GM21723 (cell line): ENCODE measurements around the gene MAN1A2.
A peak's percentile ranks its signal among the peaks of the same experiment; 100 is the strongest.
"Not testable (repeated sequence)": the region's sequence is repeated elsewhere in the genome, so short reads cannot be mapped to it uniquely, and the experiment has no call there.

Source experiments
- ATAC-seq: cut with Tn5 transposase; IDR thresholded peaks from one replicate; pipeline ENCODE4 v1.9.1; 2021; ENCODE audit warnings: mild to moderate bottlenecking, moderate library complexity; ENCODE audit not compliant: unreplicated experiment

The MAN1A2 gene

DNA sequence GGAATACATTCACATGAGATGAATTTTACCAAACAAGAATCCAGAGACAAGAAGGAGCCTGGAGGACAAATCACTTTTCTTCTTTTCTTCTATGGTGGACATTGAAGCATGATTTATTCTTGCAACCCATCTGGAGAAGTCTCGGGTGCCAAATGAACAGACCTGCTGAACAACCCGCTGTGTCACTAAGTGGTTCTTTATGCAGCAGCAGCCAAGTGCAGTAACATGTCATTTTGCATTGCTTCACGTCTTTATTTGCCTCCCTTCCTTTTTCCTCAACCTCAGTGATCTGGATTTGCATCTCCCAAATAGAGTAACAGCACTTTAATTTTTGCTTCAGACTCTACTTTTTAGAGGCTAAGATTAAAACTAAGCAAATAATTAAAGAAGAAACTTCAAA, 188.6 kb downstream of the MAN1A2 start:
- ATAC-seq = no peak

DNA sequence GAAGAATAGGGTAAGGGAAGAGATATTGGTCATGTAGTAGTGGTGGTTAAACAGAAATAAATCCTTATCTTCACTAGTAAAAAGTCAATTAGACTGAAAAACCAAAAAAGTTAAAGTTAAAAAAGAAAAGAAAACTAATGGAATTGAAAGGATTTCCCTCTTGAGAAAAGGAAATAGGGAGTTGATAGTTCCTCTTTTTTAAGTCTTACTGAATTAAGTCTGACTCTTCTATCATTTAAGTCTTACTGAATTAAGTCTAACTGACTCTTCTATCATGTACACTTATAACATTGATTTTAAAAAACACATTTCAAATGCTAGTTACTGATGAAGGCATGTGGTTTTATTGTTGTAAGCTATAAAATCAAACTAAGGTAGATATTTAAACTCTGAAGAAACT, 189.1 kb downstream of the MAN1A2 start:
- no peak for ATAC-seq

DNA sequence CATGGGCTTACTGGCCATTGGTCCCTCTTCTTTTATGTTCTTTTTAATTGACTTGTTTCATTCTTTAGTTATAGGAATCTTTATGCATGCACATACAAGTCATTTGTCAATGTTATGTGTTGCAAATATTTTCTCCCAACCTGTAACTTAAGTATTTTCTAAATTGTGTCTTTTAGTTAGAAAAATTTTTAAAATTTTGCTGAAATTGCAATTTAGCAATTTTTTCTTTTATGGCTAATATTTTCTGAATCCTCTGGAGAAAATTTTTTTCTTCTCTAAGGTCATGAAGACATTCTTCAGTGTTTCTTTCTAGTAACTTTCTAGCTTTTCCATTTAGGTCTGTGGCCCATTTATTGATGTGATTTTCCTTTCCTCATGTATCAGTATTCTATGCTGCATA, 189.7 kb downstream of the MAN1A2 start:
- no peak for ATAC-seq

DNA sequence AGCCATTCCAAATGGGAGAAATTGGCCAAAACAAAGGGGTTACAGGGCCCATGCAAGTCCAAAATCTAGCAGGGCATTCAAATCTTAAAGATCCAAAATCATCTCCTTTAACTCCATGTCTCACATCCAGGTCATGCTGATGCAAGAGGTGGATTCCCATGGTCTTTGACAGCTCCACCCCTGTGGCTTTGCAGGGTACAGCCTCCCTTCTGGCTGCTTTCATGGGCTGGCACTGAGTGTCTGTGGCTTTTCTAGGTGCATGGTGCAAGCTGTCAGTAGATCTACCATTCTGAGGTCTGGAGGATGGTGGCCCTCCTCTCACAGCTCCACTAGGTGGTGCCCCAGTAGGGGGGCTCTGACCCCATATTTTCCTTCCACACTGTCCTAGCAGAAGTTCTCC, 191.2 kb downstream of the MAN1A2 start:
- not testable (repeated sequence) for ATAC-seq

DNA sequence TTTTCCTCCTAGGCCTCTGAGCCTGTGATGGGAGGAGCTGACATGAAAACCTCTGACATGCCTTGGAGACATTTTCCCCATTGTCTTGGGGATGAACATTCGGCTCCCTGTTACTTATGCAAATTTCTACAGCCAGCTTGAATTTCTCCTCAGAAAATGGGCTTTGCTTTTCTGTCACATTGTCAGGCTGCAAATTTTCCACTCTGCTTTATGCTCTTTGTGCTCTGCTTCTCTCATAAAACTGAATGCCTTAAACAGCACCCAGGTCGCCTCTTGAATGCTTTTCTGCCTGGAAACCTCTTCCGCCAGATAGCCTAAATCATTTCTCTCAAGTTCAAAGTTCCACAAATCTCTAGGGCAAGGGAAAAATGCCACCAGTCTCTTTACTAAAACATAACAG, 191.9 kb downstream of the MAN1A2 start:
- ATAC-seq = no peak

DNA sequence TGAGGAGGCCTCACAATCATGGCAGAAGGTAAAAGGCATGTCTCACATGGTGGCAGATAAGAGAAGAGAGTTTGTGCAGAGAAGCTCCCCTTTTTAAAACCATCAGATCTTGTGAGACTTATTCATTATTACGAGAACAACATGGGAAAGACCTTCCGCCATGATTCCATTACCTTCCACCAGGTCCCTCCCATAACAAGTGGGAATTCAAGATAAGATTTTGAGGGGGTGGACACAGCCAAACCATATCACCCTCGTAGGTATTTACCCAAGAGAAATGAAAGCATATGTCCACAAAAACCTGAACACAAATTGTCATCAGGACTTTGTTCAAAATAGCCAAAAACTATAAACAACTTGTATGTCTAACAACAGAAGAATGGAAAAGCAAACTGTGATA, 192.7 kb downstream of the MAN1A2 start:
- no peak for ATAC-seq

DNA sequence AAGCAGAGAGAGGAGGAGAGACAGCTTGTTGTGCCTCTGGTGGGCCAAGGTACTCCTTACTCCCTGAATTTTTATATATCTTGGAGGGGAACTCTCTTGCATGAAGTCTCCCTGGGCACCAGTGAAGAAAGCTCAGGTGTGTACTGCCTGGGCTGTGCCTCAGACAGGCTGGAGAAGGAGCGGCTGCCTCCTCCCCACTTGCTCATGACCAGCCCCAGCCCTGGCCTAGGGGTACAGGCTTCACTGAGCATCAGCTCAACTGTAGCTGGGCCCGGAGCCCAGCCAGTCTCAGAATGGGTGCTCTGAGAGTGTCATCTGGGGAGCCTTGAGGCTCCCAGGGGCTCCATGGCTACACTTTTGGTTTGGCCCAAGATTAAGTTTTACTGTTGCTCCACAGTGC, 193.8 kb downstream of the MAN1A2 start:
- ATAC-seq = no peak

DNA sequence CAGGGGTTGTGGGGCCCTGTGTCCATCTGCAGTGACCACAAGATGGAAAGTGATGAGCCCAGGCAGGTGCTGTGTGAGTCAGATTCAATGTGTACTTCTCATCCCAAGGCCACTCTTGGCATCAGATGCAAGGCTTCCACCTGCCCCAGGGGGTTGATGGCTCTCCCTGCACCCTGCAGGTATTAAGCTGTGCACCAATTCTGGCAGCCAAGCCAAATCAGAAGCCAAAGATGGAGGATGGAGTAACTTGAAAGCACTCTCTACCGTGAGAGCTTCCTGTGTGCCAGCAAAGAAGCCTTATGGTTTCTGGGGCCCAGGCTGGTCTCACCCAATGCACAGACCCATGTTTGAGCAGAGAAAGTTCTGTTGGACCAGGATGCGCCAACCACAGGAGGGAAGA, 194.3 kb downstream of the MAN1A2 start:
- no peak for ATAC-seq

DNA sequence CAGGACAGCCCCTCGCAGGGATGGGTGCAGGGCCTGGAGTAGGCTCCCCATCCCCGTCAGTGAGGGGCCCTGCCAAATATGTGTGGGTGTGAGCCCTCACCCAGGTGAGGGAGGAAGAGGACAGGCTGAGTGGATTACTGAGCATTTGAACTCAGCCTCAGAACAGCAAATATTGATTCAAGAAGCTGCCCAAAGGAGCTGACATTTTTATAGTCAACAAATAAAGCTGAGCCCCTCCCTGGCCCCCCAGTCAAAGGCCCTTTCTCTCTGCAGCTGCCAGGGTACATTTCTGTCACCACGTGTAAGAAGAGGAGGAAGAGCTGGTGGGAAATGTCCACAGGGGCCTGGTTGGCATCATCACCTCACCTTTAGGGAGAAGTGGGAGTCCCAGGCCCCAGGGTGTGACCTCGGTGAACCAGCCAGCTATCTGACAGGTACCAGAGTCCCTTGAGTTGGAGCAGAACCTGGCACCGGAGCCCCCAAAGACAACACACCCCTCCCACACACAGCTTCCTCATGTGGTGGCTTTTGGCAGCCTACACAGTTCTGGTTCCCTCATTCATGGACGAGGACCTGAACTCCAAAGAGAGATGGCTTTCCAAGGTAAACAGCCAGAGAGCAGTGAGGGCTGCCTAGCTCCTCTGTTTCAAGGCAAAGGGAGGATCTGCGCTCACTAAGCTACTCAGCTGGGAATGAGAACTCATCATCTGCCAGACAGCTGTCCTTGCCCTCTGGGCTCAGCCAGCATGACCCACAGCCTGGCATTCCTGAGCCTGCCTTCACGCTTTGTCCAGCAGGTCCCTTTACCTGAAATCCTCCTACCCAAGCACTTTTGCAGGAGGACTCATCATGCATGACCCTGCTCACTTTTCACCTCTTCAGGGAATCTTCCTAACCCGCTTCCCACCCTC, 195.6 kb downstream of the MAN1A2 start:
- no peak for ATAC-seq

DNA sequence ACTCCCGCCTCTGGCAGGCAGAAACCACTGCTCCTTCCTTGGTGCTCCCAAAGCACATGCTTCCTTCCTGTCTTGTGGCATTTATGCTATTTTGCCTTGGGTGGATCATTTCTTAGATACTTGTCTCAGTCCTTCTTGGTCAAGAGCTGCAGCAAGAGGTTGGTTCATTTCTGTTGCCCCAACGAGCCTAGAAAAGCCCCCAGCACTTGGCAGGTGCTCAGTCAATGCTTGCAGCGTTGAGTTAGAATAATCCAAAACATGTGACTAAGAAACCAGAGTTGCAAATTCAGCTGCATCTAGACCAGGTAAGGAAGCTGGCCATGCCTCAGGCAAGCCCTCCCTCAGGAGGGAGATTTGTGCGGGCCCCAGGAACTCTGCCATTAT, 196.2 kb downstream of the MAN1A2 start:
- no peak for ATAC-seq

DNA sequence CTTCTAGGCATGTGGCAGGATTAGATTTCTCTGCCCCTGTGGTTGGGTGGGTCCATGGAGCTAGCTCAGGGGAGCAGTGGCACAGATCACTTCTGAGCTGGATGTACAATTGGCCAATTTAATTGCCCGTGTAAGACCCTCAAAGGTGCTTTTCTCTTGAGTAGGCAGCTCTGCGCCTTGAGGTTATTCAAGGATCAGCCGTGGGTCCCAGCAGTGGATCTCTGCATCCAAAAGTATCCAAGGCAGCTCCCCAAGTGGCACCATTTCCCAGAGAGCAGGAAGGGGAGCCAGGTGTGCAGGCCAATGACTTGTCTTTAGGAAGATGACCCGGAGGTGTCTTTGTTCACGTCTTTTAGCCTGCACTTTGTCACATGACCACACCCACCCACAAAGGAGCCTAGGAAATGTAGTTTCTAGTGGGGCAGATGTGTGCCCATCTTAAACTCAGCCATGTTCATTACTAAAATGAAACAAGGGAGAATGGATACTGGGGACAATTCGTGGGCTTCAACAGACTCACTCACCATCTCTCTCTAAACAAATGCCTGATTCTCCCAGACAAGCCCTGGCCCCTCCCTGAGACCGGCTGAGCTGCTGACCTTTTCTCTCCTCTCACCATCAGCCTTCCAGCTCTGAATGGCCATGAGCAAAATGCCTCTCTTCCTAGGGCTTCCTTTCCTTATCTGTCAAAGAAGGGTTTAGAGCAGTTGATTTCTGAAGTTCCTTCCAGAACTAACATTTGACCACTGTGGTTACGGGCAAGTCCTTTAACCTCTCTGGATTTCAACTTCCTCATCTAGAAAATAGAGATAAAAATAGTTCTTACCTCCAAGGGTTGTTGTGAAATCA, 197.2 kb downstream of the MAN1A2 start:
- ATAC-seq = no peak

DNA sequence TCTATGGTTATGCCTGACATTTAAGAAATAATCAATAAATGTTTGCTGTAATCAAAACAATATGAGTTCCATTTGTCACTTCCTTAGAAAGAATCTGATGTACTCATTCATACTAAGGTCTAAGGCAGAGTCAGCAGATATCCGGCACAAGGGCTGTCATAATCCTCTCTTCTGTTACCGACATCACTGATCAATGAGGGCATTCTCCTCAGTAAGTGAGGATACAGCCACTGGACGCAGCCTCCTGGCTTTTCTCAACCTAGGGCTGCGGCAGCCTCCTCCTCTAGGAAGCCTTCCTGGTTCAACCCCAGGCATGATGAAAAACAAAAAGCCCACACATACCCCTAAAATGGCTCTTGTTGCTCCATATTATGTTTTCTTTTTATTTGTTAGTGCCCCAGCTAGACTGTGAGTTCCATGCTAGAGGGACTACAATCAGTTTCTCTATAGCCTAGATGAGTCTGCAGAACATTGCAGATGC, 197.9 kb downstream of the MAN1A2 start:
- ATAC-seq = no peak

DNA sequence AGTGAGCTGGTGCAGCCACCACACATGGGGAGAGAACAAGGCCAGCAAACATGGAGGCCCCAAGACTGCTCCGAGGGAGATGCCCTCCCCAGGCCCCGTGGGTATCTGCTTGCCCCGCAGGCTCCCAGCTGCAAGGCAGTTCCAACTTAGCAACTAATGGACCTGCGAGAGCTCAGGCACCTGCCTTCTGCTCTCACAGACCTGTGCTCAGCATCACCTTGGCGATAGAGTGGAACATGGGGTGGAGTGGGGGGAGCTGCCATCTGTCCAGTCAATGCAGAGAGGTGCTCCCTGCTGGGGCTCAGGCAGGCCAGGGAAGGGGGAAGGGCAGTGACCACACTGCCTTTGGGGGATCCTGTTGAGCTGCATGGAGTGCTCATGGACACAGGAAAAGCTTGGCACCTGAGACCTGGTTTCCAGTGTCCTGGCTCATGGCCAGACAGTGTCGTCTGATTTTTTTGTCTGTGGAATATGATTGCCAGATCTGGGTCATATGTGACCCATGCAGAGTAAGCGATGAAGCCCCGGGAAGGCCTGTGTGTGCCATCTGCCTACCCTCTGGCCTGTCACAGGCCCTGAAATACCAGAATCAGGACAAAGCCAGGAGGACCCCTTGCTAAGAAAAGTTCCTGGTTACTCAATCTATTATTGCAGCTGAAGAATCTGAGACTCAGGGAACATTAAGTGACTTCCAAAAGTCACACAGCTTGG, 198.7 kb downstream of the MAN1A2 start:
- no peak for ATAC-seq

DNA sequence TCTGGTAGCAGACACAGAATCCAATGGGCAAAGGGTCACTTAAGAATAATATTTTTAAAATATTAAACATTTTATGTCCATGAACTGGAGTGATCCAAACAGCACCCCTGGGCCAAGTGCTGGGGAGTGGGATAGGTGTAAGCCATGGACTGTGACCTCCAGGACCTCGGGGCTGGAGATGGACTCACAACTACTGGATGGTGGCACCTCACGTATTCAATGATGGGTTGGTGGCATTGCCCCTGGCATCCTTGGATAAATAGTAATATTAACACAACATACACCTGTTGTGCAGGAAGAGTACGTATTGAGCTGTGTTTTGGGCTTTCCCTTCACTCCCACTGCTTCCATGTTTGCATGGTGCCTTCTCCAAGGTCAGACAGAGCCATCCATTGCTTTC, 199.3 kb downstream of the MAN1A2 start:
- ATAC-seq = no peak

DNA sequence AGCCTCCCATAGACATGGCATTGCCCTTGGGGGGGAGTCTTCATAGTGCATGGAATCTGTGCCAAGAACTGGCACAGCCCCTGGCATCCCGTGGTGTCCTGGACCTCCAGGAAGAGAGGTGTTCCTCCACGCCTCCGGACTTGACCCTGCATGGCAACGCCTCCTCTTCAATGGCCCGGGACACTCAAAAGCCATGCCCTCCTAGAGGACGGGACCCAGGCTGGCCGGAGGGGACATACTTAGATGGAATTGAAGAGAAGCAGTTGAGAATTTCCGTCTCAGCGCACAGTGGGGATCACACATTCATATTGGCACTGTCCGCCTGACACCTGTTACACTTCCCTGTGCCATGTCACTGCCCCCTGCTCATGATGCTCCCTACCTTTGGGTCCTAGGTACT, 200.2 kb downstream of the MAN1A2 start:
- no peak for ATAC-seq

DNA sequence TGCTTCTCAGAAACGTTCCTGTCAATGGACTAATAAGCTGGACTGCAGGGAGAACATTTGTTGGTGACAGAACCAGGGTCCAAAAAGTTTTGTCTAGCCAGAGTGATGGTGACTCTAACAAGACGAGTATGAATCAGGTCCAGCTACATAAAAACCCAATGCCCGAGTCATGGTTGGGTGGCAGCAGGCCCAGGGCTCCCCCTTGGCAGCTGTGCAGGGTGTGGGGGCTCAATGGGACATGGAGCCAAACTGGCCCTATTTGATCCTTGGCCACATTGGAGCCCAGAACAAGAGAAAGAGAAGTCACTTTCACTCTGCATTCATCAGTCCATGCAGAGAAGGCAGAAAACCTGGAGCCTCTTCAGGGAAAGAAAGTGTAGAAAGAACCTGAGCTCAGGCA, 200.7 kb downstream of the MAN1A2 start:
- no peak for ATAC-seq

DNA sequence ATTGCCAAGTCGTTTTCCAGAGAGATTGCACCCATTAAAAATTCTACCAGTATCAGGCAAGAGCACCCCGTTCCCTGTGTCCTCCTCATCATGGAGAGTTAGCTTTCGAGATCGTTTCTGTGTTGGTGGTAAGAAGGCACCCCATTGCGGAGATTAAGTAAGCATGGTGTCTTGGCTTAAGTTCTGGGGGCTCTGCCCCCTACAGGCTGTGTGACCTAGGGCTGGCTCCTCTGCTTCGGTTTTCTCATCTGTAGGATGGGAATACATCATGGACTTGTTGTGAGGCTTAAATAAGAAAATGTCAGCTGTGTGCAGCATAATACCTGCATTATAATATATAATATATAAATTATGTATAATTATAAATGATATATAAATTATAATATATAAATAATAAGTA, 201.8 kb downstream of the MAN1A2 start:
- no peak for ATAC-seq

DNA sequence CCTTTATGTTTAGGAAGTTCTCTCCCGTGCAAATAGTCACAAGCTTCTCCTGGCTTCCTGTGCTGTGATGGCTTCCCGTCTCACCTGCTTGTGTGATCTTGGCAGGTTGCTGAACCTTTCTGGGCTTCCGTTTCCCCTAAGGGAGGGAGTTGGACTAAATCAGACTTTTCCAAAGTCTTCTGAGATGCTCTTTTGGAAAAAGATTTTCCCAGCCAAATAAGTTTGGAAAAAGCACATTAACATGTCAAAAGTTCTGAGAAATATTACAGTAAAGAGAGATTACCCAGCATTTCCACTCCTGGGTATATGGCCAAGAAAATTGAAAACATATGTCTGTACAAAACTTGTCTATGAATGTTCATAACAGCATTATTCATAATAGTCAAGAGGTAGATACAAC, 202.6 kb downstream of the MAN1A2 start:
- no peak for ATAC-seq

DNA sequence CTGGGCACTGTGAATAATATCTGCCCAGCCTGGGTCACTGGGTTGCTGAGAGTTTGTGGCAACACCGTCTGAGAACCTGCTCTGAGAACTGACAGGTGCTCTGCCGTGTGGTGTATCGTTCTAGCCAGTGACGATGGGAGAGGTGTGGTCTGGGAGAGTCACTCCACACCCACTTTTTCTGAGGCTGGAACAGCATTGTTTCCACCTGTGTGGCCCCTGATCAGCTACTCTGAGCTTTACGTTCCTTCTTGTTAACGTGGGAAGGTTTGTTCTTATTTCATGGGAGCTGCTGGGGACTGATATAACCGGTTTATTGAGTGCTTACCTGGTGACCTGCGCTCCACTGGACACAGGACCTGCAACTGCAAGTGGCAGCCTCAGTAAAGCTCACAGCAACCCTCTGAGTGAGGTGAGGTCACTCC, 203.8 kb downstream of the MAN1A2 start:
- ATAC-seq = no peak

DNA sequence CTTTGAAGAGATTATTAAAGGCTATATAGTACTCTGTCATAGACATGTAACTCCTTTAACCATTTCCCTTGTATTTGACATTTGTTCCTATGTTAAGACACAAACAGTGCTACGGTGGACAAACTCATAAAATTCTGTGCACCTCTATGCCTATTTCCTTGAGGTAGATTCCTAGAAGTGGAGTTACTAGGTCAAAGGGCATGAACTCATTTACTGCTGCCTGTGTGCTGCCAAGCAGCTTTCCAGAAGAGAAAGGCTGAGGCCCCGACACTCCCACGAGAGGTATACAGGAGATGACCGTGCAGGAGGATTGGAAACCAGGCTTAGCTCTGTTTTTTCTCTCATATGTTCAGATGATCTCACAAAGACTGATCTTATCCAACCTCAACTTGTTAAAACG, 204.2 kb downstream of the MAN1A2 start:
- ATAC-seq = no peak

DNA sequence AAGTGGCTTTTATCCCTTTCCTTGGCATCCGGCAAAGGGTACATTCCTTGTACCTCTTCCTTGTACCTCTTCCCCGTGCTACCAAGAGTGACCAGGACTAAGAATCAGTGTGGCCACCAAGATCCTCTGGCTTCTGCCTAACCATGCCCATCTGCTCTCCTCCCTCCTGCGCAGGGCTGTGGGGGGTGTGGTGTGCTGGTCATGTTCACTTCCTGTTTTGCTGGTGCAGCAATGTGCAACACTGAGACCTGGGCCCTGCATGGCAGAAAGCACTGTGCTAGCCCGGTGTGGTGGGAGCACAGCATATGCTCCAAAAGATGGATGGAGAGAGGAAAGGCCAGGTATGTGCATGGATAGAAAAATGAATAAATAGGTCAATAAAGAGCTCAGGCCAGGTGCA, 205.3 kb downstream of the MAN1A2 start:
- peak; percentile 60 for ATAC-seq
